HCT116 (cell line): ENCODE measurements around the gene RBM47.

ENCODE experiments used
- CBX3 ChIP-seq: IDR thresholded peaks from 2 replicates; pipeline ENCODE4 v1.6.1; 2012; ENCODE audit warnings: low read depth
- CTCF ChIP-seq, 3 experiments: fragments of 200-600 bp in 1 of 3; sonication (generic) in 1 of 3; IDR thresholded peaks in 2 of 3; conservative IDR thresholded peaks in 1 of 3; 2 replicates each; pipeline ENCODE4 v1.5.1; 2012 to 2017; ENCODE audit warnings: low read depth in 2 of 3, low read length in 2 of 3, antibody characterized with exemption in 1 of 3, borderline replicate concordance in 1 of 3, control low read depth in 1 of 3, mild to moderate bottlenecking in 1 of 3, mixed read lengths in 1 of 3, mixed run types in 1 of 3, moderate library complexity in 1 of 3; ENCODE audit not compliant: insufficient read depth in 1 of 3
- EZH2 ChIP-seq: fragments of 200-600 bp; sonication (generic); IDR thresholded peaks from 2 replicates; pipeline ENCODE4 v1.6.1; 2017; ENCODE audit warnings: antibody characterized with exemption, mixed run types
- EZH2phosphoT487 ChIP-seq: fragments of 200-600 bp; IDR thresholded peaks from 2 replicates; pipeline ENCODE4 v1.6.1; 2018; ENCODE audit warnings: antibody characterized with exemption, borderline replicate concordance
- MAX ChIP-seq: IDR thresholded peaks from 2 replicates; pipeline ENCODE4 v1.6.1; 2012
- POLR2A ChIP-seq: IDR thresholded peaks from 2 replicates; pipeline ENCODE4 v1.7.0; 2011; ENCODE audit warnings: borderline replicate concordance; ENCODE audit not compliant: insufficient read depth, insufficient read length; ENCODE audit errors: extremely low read depth
- POLR2AphosphoS5 ChIP-seq: IDR thresholded peaks from 2 replicates; pipeline ENCODE4 v1.6.1; 2011; ENCODE audit warnings: mild to moderate bottlenecking, low read depth, low read length, moderate library complexity
- REST ChIP-seq: IDR thresholded peaks from 2 replicates; pipeline ENCODE4 v1.6.1; 2012; ENCODE audit warnings: low read depth
- ZFX ChIP-seq: fragments of 450-650 bp; IDR thresholded peaks from 2 replicates; pipeline ENCODE4 v1.6.1; 2017

GRCh38 chr4:40536032-40536431 is 93.6 kb downstream of the RBM47 start:
- TF ChIP-seq POLR2A (no peak), POLR2AphosphoS5 (no peak), CTCF (IDR thresholded peaks at IDR 0.05 in 2 of 3, conservative IDR thresholded peaks at IDR 0.05 in 1 of 3; ENCODE audit: borderline replicate concordance in 1 of 3, insufficient read depth in 1 of 3, low read depth in 2 of 3, low read length in 2 of 3) (no peak), MAX (no peak), EZH2 (no peak), REST (no peak), ZFX (no peak), EZH2phosphoT487 (no peak), CBX3 (no peak)
